HG02642 (cell line): Measurements from ENCODE around the gene AMY2B.
"Not testable (repeated sequence)": the region's sequence is repeated elsewhere in the genome, so short reads cannot be mapped to it uniquely, and the experiment has no call there.

Experiments used
- ATAC-seq: cut with Tn5 transposase; IDR thresholded peaks from one replicate; pipeline ENCODE4 v1.9.1; 2021; ENCODE audit warnings: mild to moderate bottlenecking; ENCODE audit not compliant: unreplicated experiment, poor library complexity

The AMY2B gene

DNA sequence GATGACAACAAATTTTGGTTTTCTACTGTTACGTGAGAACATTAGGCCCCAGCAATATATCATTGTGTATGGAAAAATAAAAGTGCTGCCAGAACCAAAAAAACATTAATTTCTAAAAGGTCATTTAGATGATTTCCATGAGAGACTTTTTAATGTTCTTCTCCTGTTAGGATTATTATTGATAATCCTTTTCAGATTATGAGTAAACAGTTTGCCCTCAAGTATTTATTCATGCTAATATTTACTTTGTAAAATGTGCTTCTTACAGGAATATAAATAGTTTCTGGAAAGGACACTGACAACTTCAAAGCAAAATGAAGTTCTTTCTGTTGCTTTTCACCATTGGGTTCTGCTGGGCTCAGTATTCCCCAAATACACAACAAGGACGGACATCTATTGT lies at the start of gene AMY2B:
Gene AMY2B (plus strand): TSS at position 301 of the 400 bp plus-strand sequence. CDS start 14 bp downstream, at position 315.
- not testable (repeated sequence) for ATAC-seq

DNA sequence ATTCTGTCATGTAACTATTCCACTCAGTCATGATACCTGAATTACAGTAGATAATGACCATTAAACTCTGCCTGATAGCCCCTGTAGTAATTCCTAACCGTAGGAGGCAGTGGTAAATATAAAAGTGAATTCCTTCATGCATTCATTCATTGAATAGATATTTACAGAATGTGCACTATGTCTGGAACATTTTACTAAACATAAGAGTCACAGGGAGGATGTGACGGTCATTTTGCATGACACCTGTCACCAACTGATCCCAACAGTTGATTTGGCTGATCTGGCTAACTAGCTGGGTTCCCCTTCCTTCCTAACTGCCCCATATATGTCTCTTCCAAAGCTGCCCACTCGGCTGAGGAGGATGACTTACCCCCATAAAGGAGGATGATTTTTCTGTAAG lies 48.0 kb upstream of the AMY2B start:
- no peak for ATAC-seq

DNA sequence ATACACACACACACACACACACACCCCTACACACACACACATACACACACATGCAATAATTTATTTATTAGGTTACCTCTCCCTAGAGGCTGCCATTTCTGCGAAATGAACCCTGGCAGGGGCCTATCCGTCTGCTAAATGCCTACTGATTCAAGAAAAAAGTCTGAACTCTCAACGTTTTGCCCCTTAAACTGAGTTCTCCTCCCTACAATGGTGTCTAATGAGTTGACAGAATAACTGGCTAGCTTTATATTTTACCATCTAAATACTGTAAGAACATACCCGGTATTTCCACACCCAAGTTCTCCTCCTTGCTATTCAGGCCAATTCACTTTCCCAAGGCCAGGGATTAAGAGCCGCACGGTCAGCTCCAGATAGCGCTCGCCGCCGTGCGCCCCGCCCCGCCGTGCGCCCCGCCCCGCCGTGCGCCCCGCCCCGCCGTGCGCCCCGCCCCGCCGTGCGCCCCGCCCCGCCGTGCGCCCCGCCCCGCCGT lies 46.2 kb upstream of the AMY2B start:
- peak; percentile 60 for ATAC-seq

DNA sequence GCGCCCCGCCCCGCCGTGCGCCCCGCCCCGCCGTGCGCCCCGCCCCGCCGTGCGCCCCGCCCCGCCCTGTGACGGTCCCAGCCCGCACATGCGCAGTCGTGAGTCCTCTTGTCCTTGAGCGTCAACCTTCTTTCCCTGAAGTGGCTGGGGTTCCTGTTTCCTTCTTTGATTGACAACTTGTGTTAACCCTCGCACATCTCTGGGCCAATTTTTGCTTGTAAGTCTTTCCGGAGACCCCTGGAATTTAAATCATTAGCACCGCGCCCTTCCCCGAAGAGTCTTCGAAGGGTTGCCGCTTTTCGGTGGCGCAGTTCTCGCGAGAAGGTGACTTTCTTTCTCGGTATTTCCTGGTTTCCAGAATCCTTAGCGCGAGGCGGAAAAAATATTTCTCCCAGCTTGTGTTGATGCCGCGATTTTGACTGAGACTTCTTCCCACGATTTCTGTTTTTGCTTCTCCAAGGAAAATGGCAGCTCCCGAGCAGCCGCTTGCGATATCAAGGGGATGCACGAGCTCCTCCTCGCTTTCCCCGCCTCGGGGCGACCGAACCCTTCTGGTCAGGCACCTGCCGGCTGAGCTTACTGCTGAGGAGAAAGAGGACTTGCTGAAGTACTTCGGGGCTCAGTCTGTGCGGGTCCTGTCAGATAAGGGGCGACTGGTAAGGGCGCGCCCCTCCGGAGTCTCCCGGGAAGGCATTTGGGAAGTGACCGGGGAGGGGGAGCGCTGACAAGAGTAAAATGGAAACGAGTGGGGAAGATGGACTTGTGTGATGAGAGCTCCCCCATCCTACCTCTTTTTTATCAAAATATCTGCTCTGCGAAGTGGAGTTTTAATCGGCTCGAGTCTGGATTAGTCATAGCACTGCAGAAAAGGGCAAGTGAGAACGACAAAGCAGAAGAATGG lies 45.5 kb upstream of the AMY2B start, which contains the start of gene RNPC3:
Gene RNPC3 (plus strand): TSS at position 93 of the 901 bp plus-strand sequence. CDS start 372 bp downstream, at position 465.
- ATAC-seq = peak; percentile 82

DNA sequence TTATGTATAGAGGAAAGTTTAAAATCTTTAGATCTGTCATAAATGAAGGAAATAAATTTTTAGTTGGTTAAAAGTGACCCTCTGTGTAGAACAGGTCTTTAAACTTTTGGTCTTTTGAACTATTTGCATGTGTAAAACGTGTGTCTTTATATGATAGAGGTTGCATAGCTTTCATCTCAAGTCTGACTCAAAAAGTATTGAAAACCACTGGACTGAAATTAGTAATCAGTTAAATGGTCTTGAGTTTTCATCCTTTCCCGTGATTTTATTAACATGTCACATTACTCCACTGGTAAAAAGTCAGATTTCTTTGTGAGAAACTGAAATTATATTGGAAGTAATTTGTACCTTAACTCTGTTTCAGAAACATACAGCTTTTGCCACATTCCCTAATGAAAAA lies 44.1 kb upstream of the AMY2B start:
- ATAC-seq = no peak

DNA sequence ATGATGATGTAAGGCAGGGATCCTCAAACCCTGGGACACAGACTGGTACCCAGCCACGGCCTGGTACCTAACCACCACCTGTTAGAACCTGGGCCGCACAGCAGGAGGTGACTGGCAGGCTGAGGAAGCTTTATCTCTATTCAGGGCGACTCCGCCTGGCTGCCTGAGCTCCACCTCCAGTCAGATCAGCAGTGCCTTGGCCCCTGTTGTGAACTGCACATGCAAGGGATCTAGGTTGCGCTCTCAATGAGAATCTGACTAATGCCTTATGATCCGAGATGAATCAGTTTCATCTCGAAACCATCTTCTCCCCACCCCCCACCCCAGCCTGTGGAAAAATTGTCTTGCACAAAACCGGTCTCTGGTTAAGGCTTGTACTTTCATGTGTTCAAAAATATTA lies 41.6 kb upstream of the AMY2B start:
- ATAC-seq = no peak

DNA sequence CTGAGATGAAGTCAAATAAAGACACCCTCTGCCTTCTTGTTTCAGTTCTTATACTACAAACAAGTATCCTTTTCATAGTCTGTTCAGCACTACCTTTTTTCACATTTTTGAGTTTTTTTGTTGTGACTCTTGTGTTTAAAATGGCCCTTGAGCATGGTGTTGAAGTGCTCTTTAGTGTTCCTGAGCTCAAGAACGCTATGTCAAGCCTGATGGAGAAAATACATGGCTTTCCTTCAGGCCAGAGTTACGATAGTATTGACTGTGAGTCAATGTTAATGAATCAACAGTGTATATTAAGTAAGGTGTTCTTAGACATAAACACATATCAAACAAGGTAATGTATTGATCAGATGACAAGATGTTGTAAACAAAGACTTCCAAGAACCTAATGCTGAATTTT lies 33.2 kb upstream of the AMY2B start:
- ATAC-seq = no peak

DNA sequence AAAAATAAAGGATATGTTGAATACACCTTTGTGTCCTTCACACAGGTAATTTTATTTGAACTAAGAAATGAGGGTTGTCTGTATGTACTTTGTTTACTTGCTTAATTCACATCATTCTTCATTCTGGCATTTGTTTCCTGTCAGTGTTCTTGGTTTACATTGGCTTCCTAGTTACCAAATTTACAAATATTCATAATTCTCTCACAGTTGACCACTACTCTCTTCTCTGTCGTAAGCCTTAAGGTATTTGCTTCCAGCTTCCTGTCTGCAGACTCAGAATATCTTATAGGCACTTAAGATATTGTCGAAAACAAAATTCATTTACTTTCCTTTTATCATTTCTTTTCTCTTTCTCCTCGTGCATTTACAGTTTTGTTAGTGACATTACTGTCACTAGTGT lies 30.0 kb upstream of the AMY2B start:
- no peak for ATAC-seq

DNA sequence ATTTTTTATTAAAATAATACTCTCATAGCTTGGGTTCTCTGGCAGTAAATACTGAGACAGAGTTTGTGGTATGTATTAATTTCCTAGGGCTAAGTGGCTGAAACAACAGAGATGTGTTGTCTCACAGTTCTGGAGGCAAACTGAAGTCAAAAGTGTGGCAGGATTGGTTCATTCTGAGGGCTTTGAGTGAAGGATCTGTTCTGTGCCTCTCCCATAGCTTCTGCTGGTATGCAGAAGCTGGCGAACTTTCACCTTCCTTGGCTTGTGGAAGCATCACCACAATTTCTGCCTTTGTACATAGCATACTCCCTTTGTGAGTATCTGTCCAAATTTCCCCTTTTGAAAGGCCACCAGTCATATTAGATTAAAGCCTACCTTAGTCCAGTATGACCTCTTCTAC lies 24.9 kb upstream of the AMY2B start:
- no peak for ATAC-seq

DNA sequence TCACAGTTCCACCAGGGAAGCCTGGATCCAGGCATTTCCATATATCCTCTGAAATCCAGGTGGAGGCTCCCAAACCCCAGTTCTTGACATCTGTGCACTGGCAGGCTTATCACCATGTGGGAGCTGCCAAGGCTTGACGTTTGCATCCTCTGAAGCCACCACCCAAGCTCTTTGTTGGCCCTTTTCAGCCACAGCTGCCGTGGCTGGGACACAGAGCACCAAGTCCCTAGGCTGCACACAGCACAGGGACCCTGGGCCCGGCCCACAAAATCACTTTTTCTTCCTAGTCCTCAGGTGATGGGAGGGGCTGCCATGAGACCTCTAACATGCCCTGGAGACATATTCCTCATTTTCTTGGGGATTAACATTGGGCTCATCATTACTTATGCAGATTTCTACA lies 23.5 kb upstream of the AMY2B start:
- no peak for ATAC-seq

DNA sequence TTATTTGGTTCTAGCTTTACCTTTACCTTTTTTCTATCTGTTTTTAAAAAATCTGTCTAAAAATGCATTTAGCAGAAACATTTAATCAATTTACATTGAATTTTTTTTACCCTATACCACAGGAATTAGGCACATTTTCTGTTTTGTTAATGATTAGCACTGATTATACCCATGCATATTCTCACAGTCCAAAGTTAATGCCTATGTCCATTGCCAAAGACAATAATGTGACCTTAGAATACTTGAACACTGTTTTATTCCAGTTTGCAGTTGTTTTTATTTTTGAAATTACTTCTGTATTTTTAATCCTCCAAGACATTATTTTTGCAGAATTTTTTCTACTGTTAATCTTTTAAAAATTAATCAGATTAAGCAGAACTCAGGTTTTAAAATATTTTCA lies 11.0 kb upstream of the AMY2B start:
- ATAC-seq = no peak

DNA sequence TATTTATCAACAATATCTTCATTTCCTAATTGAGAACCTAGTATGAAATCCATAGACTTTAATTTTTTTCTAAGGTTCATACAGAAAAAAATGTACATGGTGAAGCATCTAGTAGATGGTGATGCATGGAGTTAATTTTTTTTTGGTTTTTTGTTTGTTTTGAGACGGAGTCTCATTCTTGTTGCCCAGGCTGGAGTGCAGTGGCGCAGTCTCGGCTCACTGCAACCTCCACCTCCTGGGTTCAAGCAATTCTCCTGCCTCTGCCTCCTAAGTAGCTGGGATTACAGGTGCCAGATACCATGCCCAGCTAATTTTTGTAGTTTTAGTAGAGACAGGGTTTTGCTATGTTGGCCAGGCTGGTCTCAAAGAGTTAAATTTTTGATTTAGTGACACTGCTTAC lies 10.3 kb upstream of the AMY2B start:
- not testable (repeated sequence) for ATAC-seq

DNA sequence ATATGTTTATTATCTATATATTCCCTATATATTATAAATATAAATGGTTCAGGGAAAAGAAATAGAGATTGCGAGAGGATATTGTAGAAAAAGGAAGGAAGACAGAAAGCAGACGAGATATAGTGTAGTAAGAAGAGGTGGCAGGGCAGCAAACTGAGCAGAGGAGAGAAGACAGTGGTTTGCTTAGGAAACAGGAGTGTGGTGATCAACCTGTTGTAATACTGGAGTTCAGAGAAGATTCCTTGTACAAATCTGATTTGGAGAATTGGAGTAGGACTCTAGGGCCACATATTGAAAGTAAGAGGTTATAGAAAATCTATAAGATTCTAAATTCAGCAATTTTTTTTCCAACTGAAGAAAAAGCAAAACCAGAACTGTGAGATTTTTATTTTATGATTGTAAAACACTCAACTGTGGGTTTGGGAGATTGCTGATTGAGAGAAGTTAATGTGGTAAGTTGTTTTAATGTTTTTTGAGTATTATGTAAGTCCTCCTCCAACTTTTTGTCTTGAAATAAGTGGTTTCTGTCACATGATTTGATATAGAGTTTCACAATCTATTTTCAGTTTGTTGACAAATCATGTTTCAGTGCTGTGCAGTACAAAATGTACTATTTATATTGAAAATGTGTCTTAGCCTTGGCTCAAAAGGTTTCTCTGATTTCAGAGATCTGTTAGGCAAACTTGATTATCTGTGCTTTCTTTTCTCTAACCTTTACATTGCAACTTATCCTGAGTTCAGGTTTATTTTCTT lies 9.6 kb upstream of the AMY2B start:
- ATAC-seq = peak; percentile 77

DNA sequence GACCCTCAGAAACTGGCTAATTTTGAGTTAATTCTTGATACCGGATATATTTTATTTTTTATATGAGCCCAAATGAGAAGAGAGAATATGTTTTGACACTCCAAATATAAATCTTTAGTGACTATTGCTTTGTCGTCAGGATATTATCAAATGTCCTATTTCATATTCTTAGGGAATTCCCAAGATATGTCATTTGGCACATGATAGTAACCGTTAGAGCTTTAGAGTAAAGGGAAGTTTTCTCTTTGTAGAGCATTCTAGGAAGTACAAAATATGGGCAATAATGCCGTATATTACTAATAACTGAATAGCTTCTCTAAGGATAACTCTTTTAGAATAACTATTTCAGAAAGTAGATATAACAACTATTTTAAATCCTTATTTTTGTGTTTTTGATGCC lies 8.3 kb upstream of the AMY2B start:
- no peak for ATAC-seq

DNA sequence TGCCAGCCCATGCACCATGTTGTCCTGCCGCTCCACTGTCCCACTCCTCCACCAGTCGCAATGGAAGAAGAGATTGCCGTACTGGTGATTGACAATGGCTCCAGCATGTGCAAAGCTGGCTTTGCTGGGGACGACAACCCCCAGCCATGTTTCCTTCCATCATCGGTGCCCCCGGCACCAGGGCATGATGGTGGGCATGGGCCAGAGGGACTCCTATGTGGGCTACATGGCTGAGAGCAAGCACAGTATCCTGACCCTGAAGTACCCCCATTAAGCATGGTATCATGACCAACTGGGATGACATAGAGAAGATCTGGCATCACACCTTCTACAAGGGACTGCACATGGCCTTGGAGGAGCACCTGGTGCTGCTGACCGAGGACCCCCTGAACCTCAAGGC lies 1.9 kb upstream of the AMY2B start:
- ATAC-seq = no peak

DNA sequence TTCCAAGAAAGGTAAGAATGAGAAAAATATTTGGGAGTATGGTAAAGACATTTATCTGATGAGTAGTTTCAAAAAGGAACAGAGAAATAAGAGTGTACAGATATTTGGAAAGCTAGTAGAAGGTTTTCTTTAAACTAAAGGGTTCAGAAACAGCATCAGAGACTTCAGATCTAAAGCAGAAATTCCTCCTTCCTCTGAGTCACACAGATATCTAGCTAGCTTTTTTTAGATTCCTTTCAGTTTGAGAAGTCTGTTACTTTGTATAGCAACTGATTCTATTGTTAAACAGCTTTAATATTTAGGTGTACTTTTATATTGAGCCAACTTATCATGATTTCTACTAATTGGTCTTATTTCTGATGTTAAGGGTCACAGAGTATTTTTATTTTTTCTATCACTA lies 4.7 kb downstream of the AMY2B start:
- no peak for ATAC-seq

DNA sequence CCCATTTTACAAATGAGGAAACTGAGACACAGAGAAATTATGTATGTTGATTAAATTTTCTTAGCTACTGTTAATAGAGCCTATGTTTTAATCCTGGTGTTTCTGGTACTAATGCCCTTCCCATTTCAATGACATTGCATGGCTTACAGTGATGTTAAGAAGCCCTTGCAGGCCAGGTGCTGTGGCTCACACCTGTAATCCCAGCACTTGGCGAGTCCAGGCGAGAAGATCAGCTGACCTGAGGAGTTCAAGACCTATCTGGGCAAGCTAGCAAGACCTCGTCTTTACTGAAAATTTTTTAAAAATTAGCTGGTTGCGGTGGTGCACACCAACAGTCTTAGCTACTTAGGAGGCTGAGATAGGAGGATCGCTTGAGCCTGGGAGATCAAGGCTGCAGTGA lies 5.4 kb downstream of the AMY2B start:
- ATAC-seq = not testable (repeated sequence)

DNA sequence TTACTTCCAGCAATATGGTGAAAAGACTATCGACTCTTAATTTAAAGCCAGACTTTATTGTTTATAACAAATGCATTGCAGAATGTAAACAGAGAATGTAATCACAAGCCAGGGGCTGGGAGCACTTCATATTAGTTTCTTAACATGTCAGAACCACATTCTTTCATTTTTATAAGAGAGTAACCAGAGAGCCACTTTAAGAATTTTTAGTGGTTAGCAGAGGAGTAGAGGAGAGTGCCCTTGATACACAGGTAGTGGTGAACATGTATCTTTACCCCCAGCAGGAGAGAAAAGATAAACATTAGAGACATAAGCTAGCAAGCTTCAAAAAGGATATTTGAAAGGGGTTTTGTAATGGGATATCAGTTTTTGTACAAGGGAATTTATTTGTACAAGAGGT lies 11.1 kb downstream of the AMY2B start:
- no peak for ATAC-seq

DNA sequence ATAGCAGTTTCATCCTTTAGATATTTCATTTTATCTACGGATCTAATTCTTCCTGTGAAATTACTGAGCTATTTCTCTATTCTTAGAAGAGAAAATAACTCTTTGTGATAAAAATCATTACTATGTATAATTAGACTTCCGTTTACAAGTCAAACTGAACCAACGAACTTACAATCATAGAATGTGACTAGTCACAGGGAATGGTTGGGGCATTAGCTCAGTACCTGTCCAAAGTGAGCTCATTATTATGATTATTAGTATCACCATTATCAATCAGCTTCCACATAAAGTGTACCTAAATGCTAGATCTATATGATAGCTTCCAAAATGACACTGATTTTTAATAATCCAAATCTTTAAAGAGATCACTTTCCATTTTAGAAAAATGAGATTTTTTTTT lies 12.5 kb downstream of the AMY2B start:
- no peak for ATAC-seq

DNA sequence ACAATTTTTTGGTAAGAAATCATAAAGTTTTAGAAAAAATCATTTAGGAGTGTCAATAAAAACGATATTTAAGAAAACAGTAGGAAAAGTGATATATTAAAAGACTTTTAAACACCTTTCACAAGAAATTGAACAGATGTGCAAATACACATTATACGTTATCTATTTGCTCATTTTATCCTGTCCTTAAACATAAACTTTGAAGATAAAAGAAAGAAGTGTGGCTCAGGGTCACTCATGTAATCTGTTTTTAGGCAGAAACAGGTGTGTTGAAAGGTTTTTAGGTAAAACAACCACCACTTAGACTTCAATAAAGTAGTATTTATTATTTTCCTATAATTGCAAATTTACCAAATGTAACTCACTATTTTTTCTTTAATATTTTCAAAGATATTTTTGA lies 13.1 kb downstream of the AMY2B start:
- ATAC-seq = no peak

DNA sequence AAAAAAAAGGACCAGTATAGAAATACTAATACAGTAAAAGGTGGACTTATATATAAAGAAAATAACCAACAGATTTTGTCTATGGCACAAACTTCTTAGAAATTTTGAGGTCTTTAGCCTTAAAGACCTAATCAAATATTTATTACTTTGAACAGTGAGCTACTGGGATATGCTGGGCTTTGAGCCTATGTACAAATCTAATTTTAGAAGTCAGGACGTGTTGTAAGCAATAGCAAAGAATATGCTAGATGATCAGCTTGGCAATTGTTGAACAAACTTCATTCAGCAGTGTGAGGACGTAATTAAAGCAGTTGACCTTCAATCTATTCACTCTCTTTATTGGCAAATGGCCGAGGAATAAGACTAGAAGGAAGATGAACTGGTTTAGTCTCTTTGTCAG lies 31.4 kb downstream of the AMY2B start:
- ATAC-seq = not testable (repeated sequence)
